ENCODE results near the gene C16orf92. TPM values are rescaled to one million over a fixed set of nuclear protein-coding genes. Genes with fewer than 3 reads are reported as not detected.

Gene C16orf92
- total RNA-seq, 1 experiment from 2014 or later: not detected

DNA sequence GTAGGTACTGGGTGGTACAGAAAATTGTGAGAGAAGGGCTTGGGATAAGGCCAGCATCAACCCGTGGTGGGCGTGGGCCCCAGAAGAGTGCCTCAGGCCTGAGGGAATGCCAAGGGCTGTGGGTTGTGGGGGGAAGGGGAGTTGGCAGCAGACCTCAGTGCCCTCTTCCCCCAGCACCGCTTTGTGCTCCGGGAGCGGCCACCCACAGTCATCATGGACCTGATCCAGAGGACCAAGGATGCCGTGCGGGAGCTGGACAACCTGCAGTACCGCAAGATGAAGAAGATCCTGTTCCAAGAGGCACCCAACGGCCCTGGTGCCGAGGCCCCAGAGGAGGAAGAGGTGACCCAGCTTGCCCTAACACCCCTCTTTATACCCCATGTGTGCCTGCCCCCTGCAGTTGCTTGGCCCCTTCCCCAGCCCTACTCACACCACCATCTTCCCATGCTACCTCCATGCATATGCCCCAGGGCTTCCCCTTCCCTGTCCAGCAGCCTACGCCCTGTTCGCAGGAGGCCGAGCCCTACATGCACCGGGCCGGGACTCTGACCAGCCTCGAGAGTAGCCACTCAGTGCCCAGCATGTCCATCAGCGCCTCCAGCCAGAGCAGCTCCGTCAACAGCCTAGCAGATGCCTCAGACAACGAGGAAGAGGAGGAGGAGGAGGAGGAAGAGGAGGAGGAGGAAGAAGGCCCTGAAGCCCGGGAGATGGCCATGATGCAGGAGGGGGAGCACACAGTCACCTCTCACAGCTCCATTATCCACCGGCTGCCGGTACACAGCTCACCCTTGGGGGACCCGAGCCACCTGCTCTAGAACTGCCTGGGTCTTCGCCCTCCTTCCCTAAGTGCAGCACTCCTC lies 40.2 kb upstream of the C16orf92 start:
- Histone ChIP-seq H3K4me1 (ENCODE audit: control insufficient read depth in 1 of 2, insufficient read depth in 2 of 2, low read length in 2 of 2) (no peaks in the 10 kb centered on the region), H4K20me1 (ENCODE audit: insufficient read depth) (no peaks in the 10 kb centered on the region), H3K4me3 (replicated peaks in 1 of 2; ENCODE audit: low read depth in 1 of 2, low read length in 2 of 2) (no peak overlapping the region), H3K4me2 (ENCODE audit: low read length) (no peak overlapping the region), H3K9ac (ENCODE audit: low read length) (no peak overlapping the region), H3K9me3 (ENCODE audit: control insufficient read depth in 1 of 2, insufficient read depth in 1 of 2, low read depth in 1 of 2, low read length in 2 of 2) (no peaks in the 10 kb centered on the region), H3K79me2 (ENCODE audit: insufficient read depth, low read length) (peaks cover 25% of the 10 kb centered on the region; the same call in 1 of the 2 replicates), H3K27ac (ENCODE audit: low read depth, low read length) (no peak overlapping the region; the same call in 1 of the 2 replicates), H2AFZ (ENCODE audit: low read depth, low read length, poor library complexity, severe bottlenecking) (no peak overlapping the region), H3K36me3 (ENCODE audit: control insufficient read depth in 1 of 2, insufficient read depth in 2 of 2, low read length in 2 of 2) (peaks cover 70 to 74% of the 10 kb centered on the region in 2 experiments), H3K27me3 (ENCODE audit: insufficient read depth, low read length) (no peaks in the 10 kb centered on the region), H3K9me2 (ENCODE audit: insufficient read depth) (no peaks in the 10 kb centered on the region)
- RAD21 ChIA-PET (ENCODE audit: low non-redundant PET in 1 of 2, low total read pairs in 2 of 2, uncharacterized antibody in 2 of 2, unreplicated experiment in 2 of 2): no interaction called here
- POLR2A ChIA-PET: no interaction called here
- BruUV-seq (replicated peaks): no TSS peak
- no peak for TF ChIP-seq JUND (IDR thresholded peaks at IDR 0.05)
- TF ChIP-seq EZH2 (IDR thresholded peaks at IDR 0.05): no peak
- TF ChIP-seq ELF1 (IDR thresholded peaks at IDR 0.05; ENCODE audit: borderline replicate concordance, low read depth): no peak
- TF ChIP-seq REST (IDR thresholded peaks at IDR 0.05; ENCODE audit: low read depth): no peak
- no peak for TF ChIP-seq ATF3 (IDR thresholded peaks at IDR 0.05)
- TF ChIP-seq SRF (IDR thresholded peaks at IDR 0.05; ENCODE audit: low read depth): no peak
- no peak for TF ChIP-seq CEBPB (IDR thresholded peaks at IDR 0.05; ENCODE audit: low read depth)
- TF ChIP-seq SP1 (IDR thresholded peaks at IDR 0.05; ENCODE audit: low read depth): no peak
- no peak for TF ChIP-seq TCF7L2 (IDR thresholded peaks at IDR 0.05; ENCODE audit: borderline replicate concordance, extremely low read depth, insufficient read depth, insufficient read length)
- no peak for TF ChIP-seq FOSL1 (IDR thresholded peaks at IDR 0.05; ENCODE audit: low read depth)
- no peak for TF ChIP-seq ZFX (IDR thresholded peaks at IDR 0.05)
- TF ChIP-seq SIN3A (IDR thresholded peaks at IDR 0.05; ENCODE audit: low read depth): no peak
- TF ChIP-seq, protein P1, sequence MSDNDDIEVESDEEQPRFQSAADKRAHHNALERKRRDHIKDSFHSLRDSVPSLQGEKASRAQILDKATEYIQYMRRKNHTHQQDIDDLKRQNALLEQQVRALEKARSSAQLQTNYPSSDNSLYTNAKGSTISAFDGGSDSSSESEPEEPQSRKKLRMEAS (IDR thresholded peaks at IDR 0.05): no peak
- no peak for TF ChIP-seq YY1 (IDR thresholded peaks at IDR 0.05; ENCODE audit: extremely low read depth, insufficient replicate concordance, low read depth, low read length)
- CTCF ChIA-PET: no interaction called here
- ATAC-seq (no peak), DNase-seq (ENCODE audit: low read depth, low spot score) (no peak)
- intact Hi-C loops (cut with micrococcal nuclease): no loop called here
